Stimulated activated CD8-positive, alpha-beta memory T cell treated with anti-CD3 and anti-CD28 coated beads, Interleukin-15, amount 100 ng/mL, for 4 hours (primary cell): ENCODE data around the gene DYDC2.
"Not testable (repeated sequence)": the region's sequence is repeated elsewhere in the genome, so short reads cannot be mapped to it uniquely, and the experiment has no call there.

Experiments
- DNase-seq, 2 donors: peaks; one replicate each; pipeline ENCODE4 v3.0.0-alpha.2; 2020; ENCODE audit warnings: low read depth in 2 of 2

DYDC2 gene, protein sequence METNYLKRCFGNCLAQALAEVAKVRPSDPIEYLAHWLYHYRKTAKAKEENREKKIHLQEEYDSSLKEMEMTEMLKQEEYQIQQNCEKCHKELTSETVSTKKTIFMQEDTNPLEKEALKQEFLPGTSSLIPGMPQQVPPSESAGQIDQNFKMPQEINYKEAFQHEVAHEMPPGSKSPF

GRCh38 chr10:80356563-80356988 is at the start of gene DYDC2, which contains the start of gene DYDC1:
DYDC2 (plus strand) TSS chr10:80356781; CDS start chr10:80362444, 5,663 bp downstream.
DYDC1 (minus strand) TSS chr10:80356755; CDS start chr10:80352601, 4,154 bp downstream.
- DNase-seq, result no peak

GRCh38 chr10:80313523-80313922 is 43.1 kb upstream of the DYDC2 start:
- DNase-seq, result no peak

DNA sequence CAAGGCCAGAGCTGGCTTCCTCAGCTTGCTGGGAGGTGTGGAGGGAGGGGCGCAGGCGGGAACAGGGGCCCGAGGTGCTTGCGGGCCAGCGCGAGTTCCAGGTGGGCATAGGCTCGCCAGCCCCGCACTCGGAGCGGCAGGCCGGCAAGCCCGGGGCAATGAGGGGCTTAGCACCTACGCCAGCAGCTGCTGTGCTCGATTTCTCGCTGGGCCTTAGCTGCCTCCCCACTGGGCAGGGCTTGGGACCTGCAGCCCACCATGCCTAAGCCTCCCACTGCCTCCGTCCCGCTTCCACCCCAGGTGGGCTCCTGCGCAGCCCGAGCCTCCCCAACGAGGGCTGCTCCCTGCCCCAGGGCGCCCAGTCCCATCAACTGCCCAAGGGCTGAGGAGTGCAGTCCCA is 41.2 kb upstream of the DYDC2 start:
- DNase-seq, result no peak

- no peak for DNase-seq
These were observed 37.8 kb upstream of the DYDC2 start for GRCh38 chr10:80318742-80319141.

- no peak for DNase-seq
These were observed 37.3 kb upstream of the DYDC2 start for GRCh38 chr10:80319318-80319717.

- DNase-seq, result no peak
These were observed 36.8 kb upstream of the DYDC2 start for GRCh38 chr10:80319725-80320290.

DNA sequence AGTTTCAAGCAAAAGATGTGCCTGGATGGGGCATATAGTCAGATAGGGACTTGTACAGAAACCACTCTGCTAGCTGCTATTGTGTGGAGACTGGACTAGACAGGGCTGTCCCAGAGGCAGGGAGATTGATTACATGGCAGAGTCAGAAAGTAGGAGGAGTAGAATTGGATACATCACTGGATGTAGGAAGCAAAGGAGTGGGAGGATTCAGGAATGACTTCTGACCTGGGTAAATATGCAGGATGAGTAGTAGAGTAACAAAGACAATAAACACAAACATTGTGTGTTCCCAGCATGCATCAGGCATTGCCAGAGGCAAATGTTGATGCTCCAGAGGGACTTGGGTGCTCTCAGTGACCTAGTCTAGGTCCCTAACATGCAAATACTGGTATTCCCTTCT is 36.2 kb upstream of the DYDC2 start:
- no peak for DNase-seq

GRCh38 chr10:80321183-80321582 is 35.4 kb upstream of the DYDC2 start:
- DNase-seq, result no peak

- no peak for DNase-seq
These were observed 34.4 kb upstream of the DYDC2 start for GRCh38 chr10:80322158-80322557.

GRCh38 chr10:80322711-80323110 is 33.9 kb upstream of the DYDC2 start:
- DNase-seq, result no peak

DNA sequence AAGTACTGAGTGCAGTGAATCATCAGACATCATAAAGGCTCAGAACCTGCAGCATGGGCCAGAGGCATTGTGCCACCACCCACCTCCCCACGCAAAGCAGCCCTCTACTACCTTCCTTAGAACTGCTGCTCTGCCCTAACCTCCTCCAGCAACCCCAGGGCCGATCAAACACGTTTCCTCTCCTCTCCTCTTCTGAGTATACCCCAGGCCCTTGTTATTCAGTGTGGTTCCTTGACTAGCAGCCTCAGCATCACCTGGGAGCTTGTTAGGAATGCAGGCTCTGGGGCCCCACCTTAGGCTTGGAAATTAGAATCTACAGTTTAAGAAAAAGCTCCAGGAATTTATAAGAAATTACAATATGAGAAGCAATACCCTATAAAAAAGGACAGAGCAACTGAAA is 33.3 kb upstream of the DYDC2 start:
- DNase-seq, result no peak

- DNase-seq, result no peak
These were observed 32.5 kb upstream of the DYDC2 start for GRCh38 chr10:80324086-80324485.

DNA sequence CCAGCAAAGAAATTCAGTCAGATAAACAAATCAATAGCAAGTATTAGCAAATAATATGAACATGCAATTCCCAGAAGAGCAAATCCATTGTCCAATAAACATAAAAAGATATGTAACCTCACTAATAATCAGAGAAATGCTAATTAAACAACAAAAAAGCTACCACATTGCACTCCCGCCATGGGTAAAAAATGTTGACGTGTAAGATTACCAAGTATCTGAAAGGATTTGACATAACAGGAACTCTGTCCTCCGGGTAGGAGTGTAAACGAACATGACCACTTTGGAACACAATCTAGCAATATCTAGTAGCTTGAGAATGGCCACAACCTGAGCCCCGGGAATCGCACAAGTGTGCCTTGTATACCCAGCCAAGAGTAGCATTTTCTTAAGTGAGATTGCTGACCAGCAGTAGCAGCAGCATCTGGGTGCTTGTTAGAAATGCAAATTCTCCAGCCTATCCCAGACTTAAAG is 31.7 kb upstream of the DYDC2 start:
- DNase-seq, result no peak

DNA sequence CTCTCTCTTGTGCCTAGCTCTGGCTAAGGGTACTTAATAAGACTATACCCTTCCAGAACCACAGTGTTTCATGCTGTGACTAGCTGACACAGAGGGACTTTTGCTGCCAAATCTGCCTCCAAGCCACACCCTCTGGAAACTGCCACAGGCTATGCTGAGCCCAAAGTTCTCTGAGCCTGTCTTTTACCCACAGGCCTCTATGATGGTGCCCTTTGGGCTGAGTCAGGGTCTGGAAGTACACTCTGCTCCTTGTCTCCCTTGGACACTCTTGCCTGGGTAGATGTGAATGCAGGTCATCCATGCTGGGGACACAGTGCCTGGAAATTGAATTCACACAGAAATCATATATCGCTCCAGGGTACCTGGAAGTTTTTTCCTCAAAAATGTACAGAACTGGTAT is 22.6 kb upstream of the DYDC2 start:
- no peak for DNase-seq

DNA sequence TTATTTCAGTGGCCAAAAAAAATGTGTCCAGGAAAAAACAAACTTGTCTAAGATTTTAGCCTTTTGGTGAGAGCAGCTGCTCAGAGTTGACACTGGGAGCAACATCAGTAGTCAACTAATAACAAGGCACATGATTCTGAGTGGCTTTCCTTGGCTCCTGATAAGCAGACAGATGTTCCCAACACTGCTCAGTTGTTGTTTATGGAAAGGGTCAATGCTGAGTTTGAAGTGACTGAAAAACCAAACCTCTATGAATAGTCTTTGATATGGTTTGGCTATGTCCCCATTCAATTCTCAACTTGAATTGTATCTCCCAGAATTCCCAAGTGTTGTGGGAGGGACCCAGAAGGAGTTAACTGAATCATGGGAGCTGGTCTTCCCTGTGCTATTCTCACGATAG is 12.3 kb upstream of the DYDC2 start:
- no peak for DNase-seq

GRCh38 chr10:80344912-80345311 is 11.7 kb upstream of the DYDC2 start:
- no peak for DNase-seq

- no peak for DNase-seq
These were observed 6.3 kb upstream of the DYDC2 start for GRCh38 chr10:80350251-80350650.

GRCh38 chr10:80351220-80351619 is 5.4 kb upstream of the DYDC2 start:
- no peak for DNase-seq

DNA sequence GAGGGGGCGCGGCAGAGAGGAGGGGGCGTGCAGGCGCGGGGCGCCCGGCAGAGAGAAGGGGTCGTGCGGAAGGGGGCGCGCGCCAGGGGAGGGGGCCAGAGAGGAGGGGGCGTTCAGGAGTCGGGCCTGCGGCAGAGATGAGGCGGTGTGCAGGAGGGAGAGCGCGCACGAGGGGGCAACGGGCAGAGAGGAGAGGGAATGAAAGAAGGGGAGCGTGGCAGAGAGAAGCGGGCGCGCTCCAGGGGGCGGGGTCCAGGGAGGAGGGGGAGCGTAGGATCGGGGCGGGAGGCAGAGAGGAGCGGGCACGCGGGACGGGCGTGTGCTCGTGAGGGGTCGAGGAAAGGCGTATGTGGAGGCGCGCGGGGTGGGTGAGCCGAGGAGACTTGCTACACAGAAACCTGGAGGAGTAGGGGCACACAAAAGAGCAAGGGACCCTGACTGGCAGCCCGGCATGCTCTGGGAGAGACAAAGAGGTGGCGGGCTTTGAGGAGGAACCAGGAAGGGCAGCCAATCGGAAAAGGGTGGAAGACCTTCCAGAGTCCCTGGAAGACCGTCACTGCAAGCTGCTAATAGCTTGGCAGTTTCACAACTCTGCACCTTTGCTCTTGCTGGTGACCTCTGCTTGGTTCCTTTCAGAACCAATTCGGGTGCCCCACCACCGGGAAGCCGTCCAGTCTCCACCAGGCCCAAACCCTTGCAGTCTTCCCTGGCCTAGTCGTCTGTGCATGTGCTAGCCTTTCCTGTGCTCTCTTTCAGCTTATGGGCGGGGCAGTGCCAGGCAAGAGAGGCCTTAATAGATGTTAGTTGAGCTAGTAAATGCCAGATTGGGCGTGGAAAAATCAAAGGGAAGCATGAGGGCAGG is 639 bp downstream of the DYDC2 start:
- no peak for DNase-seq

DNA sequence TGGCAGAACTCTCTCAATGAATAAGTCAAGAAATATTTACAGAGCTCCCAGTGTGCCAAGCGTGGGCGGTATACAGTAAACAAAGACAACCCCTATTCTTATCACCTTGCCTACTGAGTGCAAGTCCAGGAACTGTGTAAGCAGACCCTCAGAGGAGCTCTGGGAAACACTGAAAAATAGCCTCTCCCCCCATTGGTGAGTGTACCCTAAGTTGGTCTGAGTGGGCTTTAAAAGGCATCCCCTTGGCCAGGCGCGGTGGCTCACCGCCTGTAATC is 1.2 kb downstream of the DYDC2 start:
- DNase-seq, result no peak

GRCh38 chr10:80358925-80359324 is 2.3 kb downstream of the DYDC2 start:
- DNase-seq, result not testable (repeated sequence)

DNA sequence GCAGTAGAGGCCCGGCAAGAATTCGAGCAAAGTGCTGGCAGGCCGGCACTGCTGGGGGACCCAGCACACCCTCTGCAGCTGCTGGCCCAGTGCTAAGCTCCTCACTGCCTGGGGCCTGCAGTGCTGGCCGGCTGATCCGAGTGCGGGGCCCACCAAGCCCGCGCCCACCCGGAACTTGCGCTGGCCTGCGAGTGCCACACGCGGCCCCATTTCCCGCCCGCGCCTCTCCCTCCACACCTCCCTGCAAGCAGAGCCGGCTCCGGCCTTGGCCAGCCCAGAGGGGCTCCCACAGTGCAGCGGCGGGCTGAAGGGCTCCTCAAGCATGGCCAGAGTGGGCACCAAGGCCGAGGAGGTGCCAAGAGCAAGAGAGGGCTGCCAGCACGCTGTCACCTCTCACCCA is 3.1 kb downstream of the DYDC2 start:
- DNase-seq, result no peak

GRCh38 chr10:80365510-80365909 is 8.9 kb downstream of the DYDC2 start:
- no peak for DNase-seq
